ENCODE measurements around the gene PROM2.

The PROM2 gene

GRCh38 chr2:95336406-95336805 lies 62.2 kb downstream of the PROM2 start:
- DNase-seq = no peak

- no peak for DNase-seq
Observed at GRCh38 chr2:95337829-95338228, 63.6 kb downstream of the PROM2 start.
